ENCODE data around the gene LANCL1.

The LANCL1 gene

DNA sequence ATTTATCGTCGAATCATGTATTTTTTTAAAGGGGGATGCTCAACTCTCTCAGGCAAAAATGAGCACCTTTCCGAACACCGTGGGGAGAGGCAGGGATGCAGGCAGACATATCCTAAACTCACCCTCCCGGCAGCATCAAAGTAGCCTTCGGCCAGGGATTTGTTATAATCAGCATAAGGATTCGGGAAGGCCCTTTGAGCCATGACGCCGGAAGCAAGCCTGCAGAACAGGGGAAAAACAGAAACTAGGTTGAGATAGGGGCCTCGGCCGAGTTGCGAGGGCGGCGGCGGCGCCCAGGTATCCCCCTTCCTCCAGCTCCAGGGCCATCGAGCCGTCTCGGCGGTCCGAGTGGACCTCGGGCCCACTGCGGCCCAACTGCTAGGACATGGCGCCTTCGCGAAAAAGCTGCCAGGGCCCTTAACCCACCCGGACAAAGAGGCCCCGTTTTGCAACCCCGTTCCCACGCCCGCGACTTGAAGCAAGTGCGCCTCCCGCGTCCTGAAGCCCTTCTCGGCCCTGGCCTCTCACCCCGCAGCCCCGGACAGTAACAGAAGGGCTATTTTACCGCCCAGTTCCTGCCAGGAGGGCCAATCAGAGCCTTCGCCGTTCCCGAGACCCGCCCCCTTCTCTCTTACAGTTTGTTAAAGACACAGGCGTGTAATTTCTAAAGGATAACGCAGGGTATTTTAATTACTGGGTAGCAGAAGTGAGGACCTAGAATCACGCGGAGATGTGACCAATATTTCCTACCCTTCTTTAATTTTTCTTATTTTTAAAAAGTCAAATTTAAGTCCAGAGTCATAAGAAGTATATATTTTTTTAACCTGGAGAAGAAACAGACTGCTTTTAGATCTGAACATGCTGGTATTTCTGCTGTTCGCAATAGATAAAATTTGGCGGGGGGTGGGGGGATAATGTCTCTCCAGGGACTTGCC, at the start of gene LANCL1:
LANCL1 (minus strand) TSS at position 566 of the 935 bp plus-strand sequence; CDS start at position 203, 363 bp downstream.
- peak; percentile 94 for FAIRE-seq

GRCh38 chr2:210524533-210524932, 48.0 kb upstream of the LANCL1 start:
- FAIRE-seq, result no peak

DNA sequence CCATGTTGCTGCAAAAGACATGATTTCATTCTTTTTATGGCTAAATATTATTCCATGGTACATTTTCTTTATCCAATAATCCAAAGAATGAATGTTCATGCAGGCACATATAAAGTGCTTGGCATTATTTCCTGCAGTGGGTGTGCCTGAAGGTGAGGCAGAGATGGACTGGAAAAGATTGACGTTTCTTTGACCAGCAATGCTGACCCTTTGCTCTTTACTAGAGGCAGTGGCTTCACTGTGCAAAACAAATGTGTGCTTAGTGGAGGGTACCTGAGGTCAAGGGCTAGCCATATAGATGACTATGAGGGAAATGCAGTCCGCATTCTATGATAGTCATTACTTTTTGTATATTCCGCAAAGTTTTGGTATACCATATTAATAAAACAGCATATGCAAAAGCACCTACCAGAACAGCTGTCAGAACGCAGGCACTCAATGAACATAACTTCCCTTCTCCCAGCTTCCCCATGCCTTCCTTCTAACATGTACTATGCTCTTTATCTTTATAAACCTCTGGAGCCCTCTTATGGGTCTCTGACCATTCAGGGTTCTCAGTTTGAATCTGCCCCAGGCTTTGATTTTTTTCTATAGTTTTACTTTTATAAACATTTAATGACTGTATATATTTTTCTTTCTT, 47.2 kb upstream of the LANCL1 start:
- no peak for FAIRE-seq

GRCh38 chr2:210522399-210522798, 45.8 kb upstream of the LANCL1 start:
- no peak for FAIRE-seq

DNA sequence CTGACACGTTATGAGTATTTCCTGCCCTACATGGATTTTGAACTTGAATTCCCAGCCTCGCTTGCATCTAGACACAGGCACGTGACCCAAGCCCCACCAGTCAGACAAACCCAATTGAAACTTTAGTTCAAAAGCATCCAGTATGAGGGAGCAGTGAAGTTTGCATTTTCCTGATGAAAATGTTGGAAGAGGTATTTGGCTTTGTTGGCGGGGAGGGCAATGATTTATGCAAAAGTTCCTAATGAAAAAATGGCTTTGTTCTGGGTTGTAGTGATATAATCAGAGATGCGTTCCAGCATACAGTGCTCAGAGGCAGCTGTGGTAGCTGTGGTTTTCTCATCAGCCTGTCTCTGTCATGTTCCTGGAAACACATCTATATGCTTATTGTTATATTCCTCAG, 43.0 kb upstream of the LANCL1 start:
- no peak for FAIRE-seq

DNA sequence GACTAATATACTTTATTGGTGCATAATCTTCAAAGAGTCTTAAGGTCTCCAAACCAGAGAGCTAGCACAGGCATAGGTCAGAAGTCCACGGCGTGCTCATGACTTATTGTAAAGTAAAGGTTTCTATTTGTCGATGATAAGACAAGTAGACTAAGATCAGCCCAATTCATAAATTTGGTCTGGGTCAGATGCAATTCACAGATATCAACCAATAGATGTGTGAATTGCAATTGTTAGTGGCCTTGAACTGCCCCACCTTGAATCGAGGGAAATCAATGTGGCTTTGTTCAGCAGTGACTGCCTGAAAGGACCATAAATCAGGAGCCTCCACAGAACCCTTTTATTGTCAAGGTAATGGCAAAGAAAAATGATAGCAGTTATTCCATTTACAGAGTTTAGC, 40.7 kb upstream of the LANCL1 start:
- no peak for FAIRE-seq

- FAIRE-seq, result no peak
These were observed 39.4 kb upstream of the LANCL1 start for GRCh38 chr2:210515911-210516310.

- no peak for FAIRE-seq
These were observed 27.2 kb upstream of the LANCL1 start for GRCh38 chr2:210503725-210504191.

DNA sequence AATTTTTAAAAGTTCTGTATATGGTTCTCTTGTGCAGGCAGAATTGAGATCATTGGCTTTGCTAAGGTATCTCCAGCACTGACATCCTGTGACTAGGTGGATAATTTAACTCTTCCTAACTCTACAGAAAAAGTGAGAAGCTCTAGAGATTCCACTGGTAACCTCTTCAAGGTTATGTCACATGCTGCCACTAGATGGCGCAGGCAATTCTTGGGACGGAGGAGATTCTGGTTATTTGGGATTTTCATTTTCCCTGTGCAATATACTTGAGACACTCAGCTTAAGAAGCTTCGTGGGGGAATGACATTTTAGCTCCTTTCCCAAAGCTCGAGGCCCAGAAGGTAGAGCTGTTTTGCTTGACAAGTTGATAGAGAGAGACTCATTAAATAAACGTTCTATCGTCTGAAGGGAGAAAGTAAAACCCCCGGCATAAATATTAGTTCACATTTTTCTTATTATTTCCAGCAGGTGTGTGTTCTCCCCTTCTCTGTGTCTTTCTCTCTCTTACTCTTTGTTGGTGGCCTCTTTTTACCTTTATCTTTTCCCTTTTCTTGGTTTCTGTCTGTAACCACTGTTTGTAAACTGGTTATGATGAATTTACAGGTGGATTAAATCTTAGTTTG, 26.6 kb upstream of the LANCL1 start:
- peak; percentile 48 for FAIRE-seq

- FAIRE-seq, result no peak
These were observed 20.0 kb upstream of the LANCL1 start for GRCh38 chr2:210496512-210496911.

DNA sequence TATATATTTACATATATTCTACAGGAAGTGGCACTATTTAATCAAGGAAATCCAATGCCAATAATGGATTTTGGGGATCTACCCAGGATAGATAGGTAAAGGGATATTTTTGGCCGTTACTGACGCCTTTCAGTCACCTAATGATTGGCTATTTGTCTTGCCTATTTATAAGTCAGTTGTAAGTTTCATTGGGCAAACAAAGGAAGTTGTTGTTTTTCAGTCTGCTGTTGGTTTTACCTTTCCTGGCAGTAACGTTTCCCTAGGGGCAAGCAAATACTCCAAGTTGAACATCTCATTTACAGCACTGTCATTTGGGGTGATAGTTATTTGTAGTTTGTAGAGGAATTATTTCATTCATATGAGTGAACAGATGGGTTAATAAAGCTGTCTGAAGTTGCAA, 17.0 kb upstream of the LANCL1 start:
- FAIRE-seq, result no peak

DNA sequence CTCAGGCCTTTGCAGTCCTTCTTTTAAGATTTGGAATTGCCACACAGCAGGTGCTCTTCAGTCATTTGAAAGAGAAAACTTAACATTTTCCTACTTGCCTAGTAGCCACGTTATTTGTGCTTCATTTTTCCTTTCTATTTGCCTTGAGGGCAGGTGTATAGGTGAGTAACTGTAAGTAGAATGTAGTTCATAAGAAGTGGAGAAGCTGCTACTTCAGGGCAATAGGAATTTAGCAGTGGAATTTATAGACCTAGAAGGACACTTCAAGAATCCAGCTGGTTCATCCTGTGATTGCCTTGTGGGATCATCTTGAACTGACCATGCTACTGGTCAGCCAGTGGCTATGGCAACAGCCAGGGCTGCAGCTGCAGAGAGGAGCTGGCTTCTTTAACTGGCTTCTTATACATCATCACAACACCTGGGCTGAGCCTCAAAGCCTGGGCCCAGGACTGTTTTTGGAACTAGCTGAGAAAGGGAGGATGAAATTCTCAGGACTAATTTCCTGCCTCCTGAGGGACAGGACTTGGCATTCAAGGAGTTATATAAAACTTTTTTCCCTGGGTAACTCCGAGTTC, 5.1 kb upstream of the LANCL1 start:
- FAIRE-seq, result no peak

- FAIRE-seq, result no peak
These were observed 4.2 kb upstream of the LANCL1 start for GRCh38 chr2:210480764-210481163.

- FAIRE-seq, result no peak
These were observed 3.5 kb upstream of the LANCL1 start for GRCh38 chr2:210480079-210480478.

GRCh38 chr2:210478661-210479060, 2.1 kb upstream of the LANCL1 start:
- FAIRE-seq, result no peak

DNA sequence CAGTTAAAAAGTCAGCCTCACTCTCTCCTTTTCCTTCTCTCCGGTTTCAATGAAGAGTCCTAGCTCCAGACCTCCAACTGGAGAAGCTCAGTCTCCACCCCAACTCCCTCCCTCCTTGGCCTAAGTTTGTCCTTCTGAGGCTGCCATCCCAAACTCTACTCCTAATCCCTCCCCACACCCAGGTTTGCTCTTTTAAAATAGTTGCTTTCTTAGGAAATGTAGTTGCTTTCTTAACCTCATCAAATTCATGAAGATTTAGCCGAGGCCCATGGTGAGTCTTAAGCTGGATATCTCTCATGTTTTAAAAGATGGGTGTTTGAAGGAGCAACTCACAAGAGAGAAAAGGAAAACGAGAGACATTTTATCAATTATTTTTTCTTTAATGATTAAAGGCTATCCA, 937 bp upstream of the LANCL1 start:
- peak; percentile 87 for FAIRE-seq

GRCh38 chr2:210475706-210476105, 853 bp downstream of the LANCL1 start:
- FAIRE-seq, result peak; percentile 78

DNA sequence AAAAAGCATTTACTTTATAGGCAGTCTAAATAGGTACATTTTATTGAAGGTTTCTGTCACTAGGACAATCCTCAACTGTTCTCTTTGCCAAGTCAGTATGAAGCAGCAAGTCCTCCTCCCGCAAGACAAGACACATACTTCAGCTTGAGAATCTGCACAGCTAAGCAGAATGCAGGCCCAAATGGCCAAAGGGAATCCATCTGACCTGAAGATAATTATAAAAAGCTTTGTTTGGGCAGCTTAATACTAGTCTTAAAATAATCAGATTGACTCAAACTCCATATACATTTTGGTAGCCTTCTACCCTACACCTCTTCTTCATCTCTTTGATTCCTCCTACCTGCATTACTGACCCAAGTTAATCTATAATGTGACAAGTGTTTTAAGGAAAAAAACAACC, 1.8 kb downstream of the LANCL1 start:
- FAIRE-seq, result no peak

GRCh38 chr2:210461401-210461800, 15.2 kb downstream of the LANCL1 start:
- FAIRE-seq, result no peak

DNA sequence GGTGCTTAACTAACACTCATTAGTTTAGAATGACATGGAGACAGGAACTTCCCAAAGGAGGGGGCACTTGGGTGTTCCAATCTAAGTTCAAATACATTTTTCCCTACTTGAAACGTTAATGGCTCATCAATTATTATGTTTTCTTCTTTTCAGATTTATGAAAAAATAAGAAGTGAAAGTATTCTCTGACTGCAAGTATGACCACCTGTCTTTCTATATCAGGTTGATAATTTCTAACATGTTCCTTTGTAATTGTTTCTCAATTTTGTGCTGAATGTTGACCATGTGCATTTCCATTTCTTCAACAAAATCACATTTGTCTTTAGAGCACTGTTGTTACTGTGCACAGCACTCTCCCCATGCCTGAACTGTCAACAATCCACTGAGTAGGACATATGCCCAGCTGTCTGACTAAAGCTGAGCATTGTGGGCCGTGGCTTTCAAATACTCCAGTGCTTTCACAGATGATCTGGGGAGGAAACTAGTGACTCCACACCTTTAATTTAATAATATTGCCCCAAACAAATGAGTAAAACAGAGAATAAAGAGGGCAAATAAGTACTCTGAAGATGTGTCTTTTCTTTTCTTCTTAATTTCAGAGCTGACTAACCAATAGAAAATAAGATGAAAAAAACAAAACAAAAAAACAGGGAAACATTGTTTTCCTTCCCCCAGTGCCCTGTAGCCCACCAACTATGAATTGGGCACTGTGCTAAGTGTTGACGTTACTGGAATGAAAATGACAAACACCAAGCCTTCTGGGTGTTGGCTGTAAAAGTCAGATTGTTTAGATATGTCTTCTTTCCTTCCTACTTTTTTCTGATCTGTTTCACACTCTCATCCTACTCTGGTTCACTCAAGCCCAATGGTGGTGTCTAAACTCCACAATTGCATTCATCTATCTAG, 16.0 kb downstream of the LANCL1 start:
- FAIRE-seq, result no peak

DNA sequence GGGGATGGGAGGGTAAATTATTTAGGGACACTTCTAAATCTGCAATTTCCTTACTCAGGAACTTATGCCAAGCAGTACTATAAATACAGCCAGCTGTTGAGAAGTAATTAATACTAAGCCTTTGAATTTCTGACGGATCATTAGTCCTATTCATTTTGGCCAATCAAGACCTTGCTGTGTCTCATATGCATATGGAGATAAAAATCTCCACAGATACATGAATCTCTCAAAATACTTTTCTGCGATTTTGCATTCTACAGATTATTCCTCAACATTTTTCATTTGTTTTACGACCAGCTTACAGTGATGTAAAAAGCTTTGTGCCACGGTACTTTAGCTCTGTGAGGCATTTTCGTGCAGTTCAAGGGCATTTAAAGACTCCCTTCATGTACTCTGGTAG, 16.7 kb downstream of the LANCL1 start:
- no peak for FAIRE-seq

- no peak for FAIRE-seq
These were observed 17.2 kb downstream of the LANCL1 start for GRCh38 chr2:210459407-210459806.

All from A204.1 (cell line).